CD14-positive monocyte (primary cell): ENCODE measurements around the gene ZAR1. TPM values are rescaled to one million over a fixed set of nuclear protein-coding genes. Genes with fewer than 3 reads are reported as not detected.

ENCODE experiments used
- DNase-seq, 3 donors: peaks; one replicate each; pipeline ENCODE4 v3.0.0-alpha.2; 2011 to 2022
- H2AFZ ChIP-seq: 2 replicates; pipeline ENCODE4 v1.6.0; 2012; ENCODE audit warnings: mild to moderate bottlenecking, low read depth, low read length, inconsistent platforms; ENCODE audit not compliant: insufficient read depth, poor library complexity, severe bottlenecking
- H3K27ac ChIP-seq, 2 donors: 1 replicate in 1 of 2; 2 replicates in 1 of 2; pipeline ENCODE4 v1.5.1; 2012 to 2013; ENCODE audit warnings: low read length in 2 of 2, control low read depth in 1 of 2, inconsistent platforms in 1 of 2, low read depth in 1 of 2, mild to moderate bottlenecking in 1 of 2
- H3K27me3 ChIP-seq, 2 donors: one replicate each; pipeline versions ENCODE4 v1.6.0 to v1.6.1; 2011 to 2013; ENCODE audit warnings: low read length in 2 of 2; ENCODE audit not compliant: control insufficient read depth in 2 of 2, insufficient read depth in 2 of 2
- H3K36me3 ChIP-seq, 2 donors: replicated peaks in 1 of 2; 1 replicate in 1 of 2; 2 replicates in 1 of 2; pipeline versions ENCODE4 v1.5.1 to v1.6.1; 2012 to 2013; ENCODE audit warnings: low read length in 2 of 2, control low read depth in 1 of 2, inconsistent platforms in 1 of 2, mild to moderate bottlenecking in 1 of 2; ENCODE audit not compliant: insufficient read depth in 2 of 2, control insufficient read depth in 1 of 2
- H3K4me1 ChIP-seq, 2 donors: 1 replicate in 1 of 2; 2 replicates in 1 of 2; pipeline versions ENCODE4 v1.5.1 to v1.6.1; 2012 to 2013; ENCODE audit warnings: low read length in 2 of 2, control low read depth in 1 of 2, inconsistent platforms in 1 of 2, mild to moderate bottlenecking in 1 of 2, moderate library complexity in 1 of 2; ENCODE audit not compliant: insufficient read depth in 2 of 2, control insufficient read depth in 1 of 2
- H3K4me2 ChIP-seq: replicated peaks from 2 replicates; pipeline ENCODE3; 2012; ENCODE audit warnings: low read length, moderate library complexity, mild to moderate bottlenecking; ENCODE audit not compliant: poor library complexity, severe bottlenecking; ENCODE audit errors: extremely low read depth
- H3K4me3 ChIP-seq, 3 experiments: fragments of 200-600 bp in 1 of 3; sonication (generic) in 1 of 3; replicated peaks in 1 of 3; 1 replicate in 2 of 3; 2 replicates in 1 of 3; pipeline ENCODE4 v1.5.1; 2011 to 2013; ENCODE audit warnings: low read length in 3 of 3, mild to moderate bottlenecking in 3 of 3, control low read depth in 2 of 3, low read depth in 2 of 3, inconsistent platforms in 1 of 3, moderate library complexity in 1 of 3
- H3K79me2 ChIP-seq: 2 replicates; pipeline ENCODE4 v1.6.0; 2012; ENCODE audit warnings: mild to moderate bottlenecking, control low read depth, inconsistent platforms, low read length, moderate library complexity; ENCODE audit not compliant: insufficient read depth
- H3K9ac ChIP-seq: 2 replicates; pipeline ENCODE4 v1.6.0; 2017; ENCODE audit warnings: low read length, mild to moderate bottlenecking; ENCODE audit not compliant: insufficient read depth, poor library complexity, severe bottlenecking
- H3K9me3 ChIP-seq, 2 donors: replicated peaks in 1 of 2; 1 replicate in 1 of 2; 2 replicates in 1 of 2; pipeline versions ENCODE4 v1.5.1 to v1.6.1; 2012 to 2013; ENCODE audit warnings: low read length in 2 of 2, control low read depth in 1 of 2; ENCODE audit not compliant: control insufficient read depth in 1 of 2, insufficient read depth in 1 of 2
- H4K20me1 ChIP-seq: 2 replicates; pipeline ENCODE4 v1.6.0; 2012; ENCODE audit warnings: mild to moderate bottlenecking, low read length, control low read depth, moderate library complexity; ENCODE audit not compliant: insufficient read depth
- H3K27ac Mint-ChIP-seq, 7 donors: one replicate each; pipeline ENCODE4 v1.8.0; 2020; ENCODE audit warnings: mild to moderate bottlenecking in 7 of 7, mixed read lengths in 7 of 7, moderate library complexity in 6 of 7, inconsistent platforms in 2 of 7
- H3K27me3 Mint-ChIP-seq, 3 donors: one replicate each; pipeline ENCODE4 v1.8.0; 2021 to 2022; ENCODE audit warnings: low read depth in 3 of 3, mild to moderate bottlenecking in 3 of 3, mixed read lengths in 3 of 3, moderate library complexity in 3 of 3, inconsistent platforms in 1 of 3
- H3K36me3 Mint-ChIP-seq, 2 donors: one replicate each; pipeline ENCODE4 v1.8.0; 2020; ENCODE audit warnings: mixed read lengths in 2 of 2, inconsistent platforms in 1 of 2, mild to moderate bottlenecking in 1 of 2
- H3K4me1 Mint-ChIP-seq: one replicate; pipeline ENCODE4 v1.8.0; 2020; ENCODE audit warnings: mild to moderate bottlenecking, mixed read lengths
- H3K4me3 Mint-ChIP-seq, 2 donors: one replicate each; pipeline ENCODE4 v1.8.0; 2020; ENCODE audit warnings: mild to moderate bottlenecking in 2 of 2, mixed read lengths in 2 of 2, moderate library complexity in 1 of 2
- H3K9me3 Mint-ChIP-seq, 7 donors: one replicate each; pipeline ENCODE4 v1.8.0; 2020 to 2022; ENCODE audit warnings: mixed read lengths in 7 of 7, mild to moderate bottlenecking in 6 of 7, moderate library complexity in 6 of 7, inconsistent platforms in 2 of 7
- CTCF ChIP-seq: fragments of 200-600 bp; IDR thresholded peaks from one replicate; pipeline ENCODE4 v1.8.0; 2022; ENCODE audit warnings: antibody characterized with exemption, mild to moderate bottlenecking
- WGBS: methylation state at CpG from one replicate; pipeline ENCODE4 v1.1.5; 2013; ENCODE audit warnings: missing lambda C conversion rate; ENCODE audit not compliant: insufficient coverage; 5-methylcytosine and 5-hydroxymethylcytosine counted together
- intact Hi-C, 2 donors: fragments of 100-400 bp; cut with micrococcal nuclease; formaldehyde crosslinking; loops; one replicate each; pipeline versions ENCODE4 v1.15.0 to v1.15.1; 2023
- polyA plus RNA-seq, 3 donors: library from polyadenylated mRNA; depleted of rRNA in 1 of 3; unstranded in 2 of 3; stranded (reverse) in 1 of 3; fragments of 300-500 nt in 2 of 3; fragments of >200 nt in 1 of 3; fragmentation: Illumina TruSeq in 2 of 3; gene quantifications; 1 replicate in 2 of 3; 2 replicates in 1 of 3; pipeline ENCODE4 v1.2.3, GENCODE V29; 2012 to 2021

ZAR1 gene
- polyA plus RNA-seq, 3 donors: not detected

- peak overlapping the region in 1 of 2 donors; percentile 79 for H3K4me3 Mint-ChIP-seq
- Histone ChIP-seq H3K9me3 (peaks cover 3% of the 10 kb centered on the region in 2 donors), H3K27ac (no peak overlapping the region), H3K27me3 (peaks cover 64 to 80% of the 10 kb centered on the region in 2 donors), H2AFZ (peak overlapping the region; percentile 39), H4K20me1 (no peaks in the 10 kb centered on the region), H3K36me3 (no peaks in the 10 kb centered on the region), H3K4me1 (peaks cover 0 to 15% of the 10 kb centered on the region in 2 donors), H3K4me2 (peak overlapping the region; percentile 62), H3K9ac (no peak overlapping the region), H3K4me3 (no peak overlapping the region), H3K79me2 (no peaks in the 10 kb centered on the region)
- H3K9me3 Mint-ChIP-seq: peaks cover 0 to 15% (median 7%) of the 10 kb centered on the region in 7 donors
- H3K27me3 Mint-ChIP-seq: peaks cover 62 to 78% (median 69%) of the 10 kb centered on the region in 3 donors
- WGBS: 10% methylated on average over 13 of the region's 14 CpGs
- no peak for DNase-seq
- TF ChIP-seq CTCF: no peak
- H3K36me3 Mint-ChIP-seq: peaks cover 3% of the 10 kb centered on the region in 2 donors
- no peak overlapping the region for H3K27ac Mint-ChIP-seq
- intact Hi-C loops: no loop called here
- peaks cover 10% of the 10 kb centered on the region for H3K4me1 Mint-ChIP-seq
These were observed 405 bp upstream of the ZAR1 start for GRCh38 chr4:48489683-48490011.

GRCh38 chr4:48490680-48491513 is 845 bp downstream of the ZAR1 start:
- H3K27ac Mint-ChIP-seq: no peak overlapping the region
- H3K36me3 Mint-ChIP-seq: peaks cover 4% of the 10 kb centered on the region in 2 donors
- Histone ChIP-seq H4K20me1 (no peaks in the 10 kb centered on the region), H3K9ac (peak overlapping the region; percentile 17), H3K9me3 (peaks cover 0 to 3% of the 10 kb centered on the region in 2 donors), H3K4me1 (peaks cover 0 to 15% of the 10 kb centered on the region in 2 donors), H2AFZ (no peak overlapping the region), H3K4me3 (peak overlapping the region in 1 of 3 experiments; percentile 55), H3K4me2 (peak overlapping the region; percentile 62), H3K79me2 (no peaks in the 10 kb centered on the region), H3K27me3 (peaks cover 53 to 67% of the 10 kb centered on the region in 2 donors), H3K27ac (no peak overlapping the region), H3K36me3 (no peaks in the 10 kb centered on the region)
- H3K4me1 Mint-ChIP-seq: peaks cover 7% of the 10 kb centered on the region
- H3K27me3 Mint-ChIP-seq: peaks cover 52 to 67% (median 62%) of the 10 kb centered on the region in 3 donors
- intact Hi-C loops: no loop called here
- WGBS: 13% methylated on average over 104 of the region's 104 CpGs
- TF ChIP-seq CTCF: no peak
- H3K9me3 Mint-ChIP-seq: peaks cover 0 to 12% (median 3%) of the 10 kb centered on the region in 7 donors
- H3K4me3 Mint-ChIP-seq: peak overlapping the region; percentile 12 to 72
- DNase-seq: peak; percentile 15 to 57 (median 30)
